Testis (tissue), 3 donors: ENCODE measurements around the gene TRPC4. TPM values are rescaled to one million over a fixed set of nuclear protein-coding genes. Genes with fewer than 3 reads are reported as not detected.
A peak's percentile ranks its signal among the peaks of the same experiment; 100 is the strongest.

ENCODE experiments used
- DNase-seq: peaks from one replicate; pipeline ENCODE4 v3.0.0-alpha.2; 2019
- H3K27ac ChIP-seq, 2 donors: fragments of 200-600 bp; sonication (generic); one replicate each; pipeline ENCODE4 v1.5.1; 2019
- H3K27me3 ChIP-seq: fragments of 200-600 bp; sonication (generic); one replicate; pipeline ENCODE4 v1.5.1; 2019
- H3K36me3 ChIP-seq: fragments of 200-600 bp; sonication (generic); one replicate; pipeline ENCODE4 v1.5.1; 2017; ENCODE audit warnings: low read depth; ENCODE audit errors: missing control alignments
- H3K4me1 ChIP-seq: fragments of 200-600 bp; sonication (generic); one replicate; pipeline ENCODE4 v1.5.1; 2019
- H3K4me3 ChIP-seq, 2 donors: fragments of 200-600 bp; sonication (generic); one replicate each; pipeline ENCODE4 v1.5.1; 2017 to 2019
- H3K9me3 ChIP-seq: fragments of 200-600 bp; sonication (generic); one replicate; pipeline ENCODE4 v1.5.1; 2017
- POLR2A ChIP-seq: fragments of 450-650 bp; IDR thresholded peaks from one replicate; pipeline ENCODE4 v1.6.1; 2017; ENCODE audit warnings: antibody characterized with exemption, mild to moderate bottlenecking, moderate library complexity
- WGBS, 2 donors: methylation state at CpG; one replicate each; pipeline ENCODE4 v1.1.5; 2018; 5-methylcytosine and 5-hydroxymethylcytosine counted together
- intact Hi-C: fragments of 100-400 bp; cut with DNase I; formaldehyde crosslinking; loops from one replicate; pipeline ENCODE4 v1.15.1; 2023; ENCODE audit warnings: low total_unique reads
- polyA plus RNA-seq: library from polyadenylated mRNA; stranded (reverse); fragments of 350-450 nt; fragmentation: Illumina TruSeq; extraction: RNeasy Lipid Tissue Mini Kit (QIAGEN cat#74804); gene quantifications from one replicate; pipeline ENCODE4 v1.2.3, GENCODE V29; 2014; ENCODE audit warnings: low read depth, low replicate concordance; ENCODE audit not compliant: insufficient read depth
- total RNA-seq, 2 donors: library from RNA; depleted of rRNA; stranded (reverse); fragments of >200 nt; gene quantifications; one replicate each; pipeline ENCODE4 v1.2.3, GENCODE V29; 2016
- TF ChIP-seq, protein P1 (sequence below), 3 experiments: fragments of 450-650 bp in 2 of 3; fragments of 200-600 bp in 1 of 3; sonication (generic) in 1 of 3; IDR thresholded peaks; one replicate each; pipeline ENCODE4 v1.5.1; 2016 to 2019; ENCODE audit warnings: antibody characterized with exemption in 3 of 3, mild to moderate bottlenecking in 2 of 3, moderate library complexity in 1 of 3

TRPC4 gene
- total and polyA plus RNA-seq, 3 donors from 2014 or later, result 0.06 to 0.12 TPM; not detected in 1

DNA sequence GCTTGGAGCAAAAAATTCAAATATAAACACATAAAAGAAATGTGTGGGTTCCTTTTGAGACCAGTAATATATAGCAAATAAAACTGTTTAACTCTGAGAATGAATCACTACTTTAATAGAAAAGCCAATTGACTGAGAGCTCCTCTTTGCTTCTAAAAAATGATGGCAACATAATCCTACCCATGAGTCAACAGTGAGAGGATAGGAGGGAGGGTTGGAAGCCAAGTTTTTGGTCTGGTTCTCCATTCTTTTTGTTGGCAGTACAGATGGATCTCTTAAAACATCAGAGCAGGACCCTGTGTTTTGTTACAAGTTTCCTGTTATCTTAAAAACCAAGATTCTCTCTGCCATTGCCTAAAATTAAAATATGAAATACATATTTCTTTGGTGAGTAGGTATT lies 221.0 kb downstream of the TRPC4 start:
- Histone ChIP-seq H3K36me3 (no peaks in the 10 kb centered on the region), H3K9me3 (no peaks in the 10 kb centered on the region), H3K4me1 (no peaks in the 10 kb centered on the region), H3K27me3 (no peaks in the 10 kb centered on the region), H3K4me3 (no peak overlapping the region), H3K27ac (no peak overlapping the region)
- intact Hi-C loops, result no loop called here
- no peak for TF ChIP-seq POLR2A
- TF ChIP-seq, protein P1, sequence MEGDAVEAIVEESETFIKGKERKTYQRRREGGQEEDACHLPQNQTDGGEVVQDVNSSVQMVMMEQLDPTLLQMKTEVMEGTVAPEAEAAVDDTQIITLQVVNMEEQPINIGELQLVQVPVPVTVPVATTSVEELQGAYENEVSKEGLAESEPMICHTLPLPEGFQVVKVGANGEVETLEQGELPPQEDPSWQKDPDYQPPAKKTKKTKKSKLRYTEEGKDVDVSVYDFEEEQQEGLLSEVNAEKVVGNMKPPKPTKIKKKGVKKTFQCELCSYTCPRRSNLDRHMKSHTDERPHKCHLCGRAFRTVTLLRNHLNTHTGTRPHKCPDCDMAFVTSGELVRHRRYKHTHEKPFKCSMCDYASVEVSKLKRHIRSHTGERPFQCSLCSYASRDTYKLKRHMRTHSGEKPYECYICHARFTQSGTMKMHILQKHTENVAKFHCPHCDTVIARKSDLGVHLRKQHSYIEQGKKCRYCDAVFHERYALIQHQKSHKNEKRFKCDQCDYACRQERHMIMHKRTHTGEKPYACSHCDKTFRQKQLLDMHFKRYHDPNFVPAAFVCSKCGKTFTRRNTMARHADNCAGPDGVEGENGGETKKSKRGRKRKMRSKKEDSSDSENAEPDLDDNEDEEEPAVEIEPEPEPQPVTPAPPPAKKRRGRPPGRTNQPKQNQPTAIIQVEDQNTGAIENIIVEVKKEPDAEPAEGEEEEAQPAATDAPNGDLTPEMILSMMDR (IDR thresholded peaks at IDR 0.05), result no peak
- DNase-seq, result no peak

DNA sequence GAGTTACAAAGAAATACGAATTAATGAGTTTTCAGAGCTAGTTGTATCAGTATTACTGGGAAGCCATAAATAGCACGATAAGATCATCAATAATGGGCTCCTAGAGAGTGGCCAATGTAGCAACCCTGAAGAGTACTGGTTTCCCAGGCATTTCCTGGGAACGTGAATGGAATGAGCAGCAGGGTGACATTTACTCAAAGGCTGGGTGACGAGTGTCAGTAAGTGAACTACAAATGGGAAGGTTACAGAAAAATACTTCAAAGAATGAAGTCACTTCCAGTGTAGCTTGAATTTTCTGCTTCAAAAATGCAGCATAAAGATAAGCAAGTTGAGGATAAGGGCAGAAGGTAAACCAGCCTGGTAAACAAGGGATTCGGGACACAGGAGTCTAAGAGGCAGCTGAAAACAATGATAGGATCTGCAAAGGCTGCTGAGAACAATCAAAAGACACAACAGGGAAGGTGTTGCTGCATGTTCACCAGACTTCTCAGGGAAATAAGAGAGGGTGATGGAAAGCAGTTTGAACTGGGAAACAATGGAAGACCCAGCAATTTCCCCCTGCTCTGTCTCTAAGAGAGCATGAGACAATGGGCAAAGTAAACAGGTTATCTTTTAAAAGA lies 222.4 kb downstream of the TRPC4 start:
- no peak overlapping the region for H3K27ac ChIP-seq
- intact Hi-C loops, result no loop called here
- H3K9me3 ChIP-seq, result no peaks in the 10 kb centered on the region
- DNase-seq, result no peak
- H3K27me3 ChIP-seq, result no peaks in the 10 kb centered on the region
- no peaks in the 10 kb centered on the region for H3K36me3 ChIP-seq
- WGBS, 2 donors, result 68 to 75% methylated on average over 5 of the region's 5 CpGs
- H3K4me3 ChIP-seq, result no peak overlapping the region
- no peak for TF ChIP-seq POLR2A
- TF ChIP-seq, protein P1 (IDR thresholded peaks at IDR 0.05), result no peak
- no peaks in the 10 kb centered on the region for H3K4me1 ChIP-seq

DNA sequence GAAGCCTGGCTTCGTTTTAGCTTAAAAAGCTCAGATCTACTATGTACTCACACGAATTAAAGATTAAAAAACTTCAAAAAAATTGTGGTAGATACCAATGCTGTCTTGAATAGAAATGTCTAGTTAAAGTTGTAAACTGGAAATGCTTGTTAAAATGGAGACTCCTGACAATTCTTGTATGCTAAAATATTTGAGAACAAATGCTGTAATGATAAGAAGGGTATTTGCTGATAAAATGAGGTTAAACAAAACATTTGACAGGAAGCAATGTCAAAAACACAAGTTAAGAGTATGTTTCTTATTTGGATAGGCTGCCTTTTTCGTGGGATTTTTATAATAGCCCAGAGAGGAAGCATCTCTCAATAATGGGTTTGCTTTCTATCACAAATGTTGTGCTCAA lies 223.0 kb downstream of the TRPC4 start:
- H3K27ac ChIP-seq, result no peak overlapping the region
- intact Hi-C loops, result no loop called here
- H3K36me3 ChIP-seq, result no peaks in the 10 kb centered on the region
- H3K4me3 ChIP-seq, result no peak overlapping the region
- H3K4me1 ChIP-seq, result no peaks in the 10 kb centered on the region
- no peaks in the 10 kb centered on the region for H3K27me3 ChIP-seq
- DNase-seq, result no peak
- TF ChIP-seq, protein P1 (IDR thresholded peaks at IDR 0.05), result no peak
- no peak for TF ChIP-seq POLR2A
- WGBS, 2 donors, result 55 to 73% methylated on average over 3 of the region's 3 CpGs
- no peaks in the 10 kb centered on the region for H3K9me3 ChIP-seq

DNA sequence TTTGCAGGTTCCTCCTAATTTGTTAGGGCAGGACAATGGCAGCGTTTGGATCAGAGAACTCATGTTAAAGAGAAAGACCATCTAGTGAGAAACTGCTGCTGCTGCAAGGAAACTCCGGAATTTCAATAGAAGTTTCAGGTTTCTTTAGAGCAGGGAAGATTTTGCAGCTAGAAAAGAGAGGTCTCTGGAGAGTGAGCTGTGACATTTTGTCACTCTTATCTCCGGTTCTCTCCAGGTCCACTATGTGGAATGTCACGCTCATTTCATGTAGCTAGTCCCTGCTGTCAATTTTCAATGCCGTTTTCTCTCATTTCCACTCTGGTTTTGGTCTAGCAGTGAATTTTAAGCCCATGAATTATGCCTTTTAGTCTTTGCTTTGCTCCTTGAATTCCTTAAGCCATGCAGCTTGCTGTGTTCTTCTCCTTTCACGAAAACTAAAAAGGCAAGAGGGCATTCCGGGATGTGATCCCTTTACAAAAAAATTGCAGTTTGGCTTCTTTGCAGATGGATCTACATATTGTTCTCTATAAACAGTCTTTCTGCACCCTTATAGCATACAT lies 224.3 kb downstream of the TRPC4 start:
- Histone ChIP-seq H3K4me3 (peak overlapping the region in 1 of 2 donors; percentile 0), H3K36me3 (no peaks in the 10 kb centered on the region), H3K4me1 (no peaks in the 10 kb centered on the region), H3K27ac (no peak overlapping the region), H3K9me3 (no peaks in the 10 kb centered on the region), H3K27me3 (no peaks in the 10 kb centered on the region)
- no peak for DNase-seq
- TF ChIP-seq, protein P1 (IDR thresholded peaks at IDR 0.05), result no peak
- TF ChIP-seq POLR2A, result no peak
- intact Hi-C loops, result no loop called here
- 33 to 34% methylated on average over 7 of the region's 7 CpGs for WGBS, 2 donors

DNA sequence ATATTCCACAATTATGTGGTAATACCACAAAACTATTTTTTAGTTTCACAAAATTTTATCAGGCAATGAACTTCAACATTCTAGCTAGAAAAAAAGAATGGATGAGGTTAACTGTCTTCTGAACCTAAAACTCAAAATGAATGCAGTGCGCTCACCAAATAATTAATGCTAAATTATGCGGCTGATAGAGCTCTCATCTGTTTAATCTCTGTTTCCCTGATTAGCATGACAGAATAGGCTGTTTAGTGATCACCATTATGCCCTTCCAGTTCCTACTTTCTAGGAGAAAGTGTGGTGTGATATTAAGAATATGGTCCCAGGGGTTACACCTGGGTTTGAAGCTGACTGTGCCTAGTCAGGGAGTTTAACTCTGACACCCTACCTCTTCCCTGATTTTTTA lies 228.2 kb downstream of the TRPC4 start:
- no peak for DNase-seq
- Histone ChIP-seq H3K4me3 (no peak overlapping the region), H3K27me3 (no peaks in the 10 kb centered on the region), H3K36me3 (no peaks in the 10 kb centered on the region), H3K9me3 (no peaks in the 10 kb centered on the region), H3K27ac (no peak overlapping the region), H3K4me1 (no peaks in the 10 kb centered on the region)
- WGBS, 2 donors, result 95 to 100% methylated on average over 2 of the region's 2 CpGs
- TF ChIP-seq POLR2A, result no peak
- TF ChIP-seq, protein P1 (IDR thresholded peaks at IDR 0.05), result no peak
- intact Hi-C loops, result no loop called here
